Limb (tissue), 2 donors: ENCODE measurements around the gene DDX43.
"Not testable (repeated sequence)": the region's sequence is repeated elsewhere in the genome, so short reads cannot be mapped to it uniquely, and the experiment has no call there.

Experiments
- DNase-seq, 2 donors: peaks; one replicate each; pipeline ENCODE4 v3.0.0-alpha.2; 2016; ENCODE audit errors: extremely low spot score in 2 of 2

Gene DDX43

GRCh38 chr6:73394577-73395354 lies at the start of gene DDX43:
Gene DDX43 (plus strand): TSS chr6:73394828. CDS start chr6:73394906, 78 bp downstream.
- DNase-seq: peak in 1 of 2 donors; percentile 44

- DNase-seq: no peak
These were observed 46.0 kb upstream of the DDX43 start for GRCh38 chr6:73348550-73349204.

- no peak for DNase-seq
These were observed 45.3 kb upstream of the DDX43 start for GRCh38 chr6:73349311-73349710.

GRCh38 chr6:73353636-73354593 lies 40.7 kb upstream of the DDX43 start, which contains the start of gene DPPA5:
Gene DPPA5 (minus strand): TSS chr6:73354276. CDS start chr6:73354225, 51 bp downstream.
- no peak for DNase-seq

- DNase-seq: no peak
These were observed 32.3 kb upstream of the DDX43 start, which contains the start of gene KHDC3L for GRCh38 chr6:73362358-73362757. Gene KHDC3L (plus strand): TSS chr6:73362658. CDS start chr6:73362730, 72 bp downstream.

- DNase-seq: no peak
These were observed 31.6 kb upstream of the DDX43 start for GRCh38 chr6:73362869-73363536.

GRCh38 chr6:73363537-73363875 lies 31.1 kb upstream of the DDX43 start:
- DNase-seq: no peak

- no peak for DNase-seq
These were observed 30.5 kb upstream of the DDX43 start for GRCh38 chr6:73364121-73364520.

- no peak for DNase-seq
These were observed 30.1 kb upstream of the DDX43 start for GRCh38 chr6:73364549-73364948.

GRCh38 chr6:73367761-73368355 lies 26.8 kb upstream of the DDX43 start:
- DNase-seq: no peak

GRCh38 chr6:73368675-73369074 lies 26.0 kb upstream of the DDX43 start:
- no peak for DNase-seq

GRCh38 chr6:73369157-73369556 lies 25.5 kb upstream of the DDX43 start:
- no peak for DNase-seq

GRCh38 chr6:73369563-73369962 lies 25.1 kb upstream of the DDX43 start, which contains the start of gene OOEP:
Gene OOEP (minus strand): TSS chr6:73369897. CDS start chr6:73369792, 105 bp downstream.
- DNase-seq: no peak

- DNase-seq: no peak
These were observed 22.6 kb upstream of the DDX43 start for GRCh38 chr6:73371984-73372383.

GRCh38 chr6:73372516-73372915 lies 22.1 kb upstream of the DDX43 start:
- DNase-seq: no peak

GRCh38 chr6:73375216-73375615 lies 19.4 kb upstream of the DDX43 start:
- DNase-seq: no peak

- no peak for DNase-seq
These were observed 17.4 kb upstream of the DDX43 start for GRCh38 chr6:73377225-73377624.

GRCh38 chr6:73381531-73381930 lies 13.1 kb upstream of the DDX43 start:
- not testable (repeated sequence) for DNase-seq

GRCh38 chr6:73382462-73383113 lies 12.0 kb upstream of the DDX43 start:
- no peak for DNase-seq

- no peak for DNase-seq
These were observed 6.2 kb upstream of the DDX43 start for GRCh38 chr6:73388433-73388799.
